ENCODE data around the gene GBF1.
"Not testable (repeated sequence)": the region's sequence is repeated elsewhere in the genome, so short reads cannot be mapped to it uniquely, and the experiment has no call there.

The GBF1 gene, protein sequence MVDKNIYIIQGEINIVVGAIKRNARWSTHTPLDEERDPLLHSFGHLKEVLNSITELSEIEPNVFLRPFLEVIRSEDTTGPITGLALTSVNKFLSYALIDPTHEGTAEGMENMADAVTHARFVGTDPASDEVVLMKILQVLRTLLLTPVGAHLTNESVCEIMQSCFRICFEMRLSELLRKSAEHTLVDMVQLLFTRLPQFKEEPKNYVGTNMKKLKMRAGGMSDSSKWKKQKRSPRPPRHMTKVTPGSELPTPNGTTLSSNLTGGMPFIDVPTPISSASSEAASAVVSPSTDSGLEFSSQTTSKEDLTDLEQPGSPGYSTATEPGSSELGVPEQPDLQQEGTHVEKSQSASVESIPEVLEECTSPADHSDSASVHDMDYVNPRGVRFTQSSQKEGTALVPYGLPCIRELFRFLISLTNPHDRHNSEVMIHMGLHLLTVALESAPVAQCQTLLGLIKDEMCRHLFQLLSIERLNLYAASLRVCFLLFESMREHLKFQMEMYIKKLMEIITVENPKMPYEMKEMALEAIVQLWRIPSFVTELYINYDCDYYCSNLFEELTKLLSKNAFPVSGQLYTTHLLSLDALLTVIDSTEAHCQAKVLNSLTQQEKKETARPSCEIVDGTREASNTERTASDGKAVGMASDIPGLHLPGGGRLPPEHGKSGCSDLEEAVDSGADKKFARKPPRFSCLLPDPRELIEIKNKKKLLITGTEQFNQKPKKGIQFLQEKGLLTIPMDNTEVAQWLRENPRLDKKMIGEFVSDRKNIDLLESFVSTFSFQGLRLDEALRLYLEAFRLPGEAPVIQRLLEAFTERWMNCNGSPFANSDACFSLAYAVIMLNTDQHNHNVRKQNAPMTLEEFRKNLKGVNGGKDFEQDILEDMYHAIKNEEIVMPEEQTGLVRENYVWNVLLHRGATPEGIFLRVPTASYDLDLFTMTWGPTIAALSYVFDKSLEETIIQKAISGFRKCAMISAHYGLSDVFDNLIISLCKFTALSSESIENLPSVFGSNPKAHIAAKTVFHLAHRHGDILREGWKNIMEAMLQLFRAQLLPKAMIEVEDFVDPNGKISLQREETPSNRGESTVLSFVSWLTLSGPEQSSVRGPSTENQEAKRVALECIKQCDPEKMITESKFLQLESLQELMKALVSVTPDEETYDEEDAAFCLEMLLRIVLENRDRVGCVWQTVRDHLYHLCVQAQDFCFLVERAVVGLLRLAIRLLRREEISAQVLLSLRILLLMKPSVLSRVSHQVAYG (N-terminal part only)

DNA sequence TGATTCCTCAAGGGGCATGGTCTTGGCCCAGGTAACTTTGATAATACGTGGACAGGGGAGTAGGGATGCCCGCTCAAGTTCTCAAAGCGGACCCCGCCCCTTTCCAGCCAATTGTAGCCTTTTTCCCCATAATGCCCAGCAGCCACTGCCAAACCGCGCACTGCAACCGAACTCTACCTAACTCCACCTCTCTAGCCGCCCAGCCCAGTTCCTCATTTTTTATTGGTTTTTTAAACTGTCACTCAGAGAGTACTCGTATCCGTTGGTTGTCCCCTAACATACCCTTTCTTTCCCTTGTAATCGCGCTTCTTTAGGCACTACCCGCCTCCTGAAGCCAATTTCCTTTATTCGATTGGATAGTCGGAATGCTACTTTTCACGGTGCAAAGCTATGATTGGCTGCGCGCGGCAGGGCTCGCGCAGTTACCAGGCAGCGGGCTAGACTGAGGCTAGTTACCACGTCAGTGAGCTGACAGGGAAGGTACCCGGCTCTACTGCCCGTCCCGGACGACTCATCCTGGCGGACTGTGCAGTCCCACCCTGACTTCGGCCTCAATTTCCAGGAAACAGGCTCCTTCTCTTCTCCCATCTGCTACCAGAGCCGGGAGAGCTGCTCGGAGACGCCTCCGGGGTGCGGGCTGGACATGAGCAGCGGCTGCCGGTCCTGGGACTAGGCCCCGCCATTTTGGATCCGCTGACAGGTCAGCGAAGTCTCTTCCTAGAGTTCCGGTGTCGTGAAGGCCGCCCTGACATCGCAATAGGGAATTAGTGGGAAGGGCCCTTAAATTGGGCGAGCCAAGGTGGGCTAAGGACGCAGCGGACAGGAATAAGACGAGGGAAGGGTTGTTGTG is at the start of gene GBF1:
GBF1 (plus strand) TSS at position 451 of the 850 bp plus-strand sequence. CDS start 13,407 bp downstream, outside the sequence.
- peak; percentile 88 for DNase-seq

DNA sequence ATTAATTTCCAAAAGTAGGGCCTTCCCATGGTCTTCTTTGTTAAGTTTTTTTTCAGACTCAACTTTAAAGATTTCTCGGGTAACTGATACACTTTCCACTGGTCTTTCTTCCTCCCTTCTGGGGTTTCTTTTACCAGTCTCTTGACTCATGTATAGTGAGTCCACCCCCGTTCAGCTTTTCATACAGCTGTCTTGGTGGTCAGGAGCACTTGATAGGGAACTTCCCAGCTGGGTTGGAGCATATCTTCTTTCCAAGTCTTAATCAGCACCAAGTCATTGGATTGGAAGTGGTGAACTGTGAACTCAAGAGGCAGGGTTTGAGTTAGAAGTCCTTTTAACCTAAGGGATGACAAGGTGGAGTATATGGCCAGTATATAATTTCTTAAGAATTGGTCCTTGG is 48.4 kb upstream of the GBF1 start:
- DNase-seq, result no peak

DNA sequence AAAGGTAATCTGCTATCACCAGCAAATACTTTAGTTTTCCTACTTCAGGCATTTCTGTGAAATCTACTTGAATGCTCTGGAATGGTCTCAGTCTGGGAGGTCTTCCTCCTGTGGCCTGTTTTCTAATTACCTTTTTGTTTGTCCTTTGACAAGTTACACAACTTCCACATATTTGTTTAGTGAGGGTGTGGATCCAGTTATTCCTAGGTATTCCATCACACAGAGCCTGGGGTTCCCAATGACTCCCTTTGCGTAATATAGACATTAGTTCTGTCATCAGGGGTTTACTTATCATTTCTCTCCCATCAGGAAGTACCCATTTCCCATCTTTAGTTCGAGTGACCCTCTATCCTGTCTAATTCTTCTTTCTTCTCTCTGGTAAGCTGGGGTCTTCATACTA is 47.3 kb upstream of the GBF1 start:
- no peak for DNase-seq

DNA sequence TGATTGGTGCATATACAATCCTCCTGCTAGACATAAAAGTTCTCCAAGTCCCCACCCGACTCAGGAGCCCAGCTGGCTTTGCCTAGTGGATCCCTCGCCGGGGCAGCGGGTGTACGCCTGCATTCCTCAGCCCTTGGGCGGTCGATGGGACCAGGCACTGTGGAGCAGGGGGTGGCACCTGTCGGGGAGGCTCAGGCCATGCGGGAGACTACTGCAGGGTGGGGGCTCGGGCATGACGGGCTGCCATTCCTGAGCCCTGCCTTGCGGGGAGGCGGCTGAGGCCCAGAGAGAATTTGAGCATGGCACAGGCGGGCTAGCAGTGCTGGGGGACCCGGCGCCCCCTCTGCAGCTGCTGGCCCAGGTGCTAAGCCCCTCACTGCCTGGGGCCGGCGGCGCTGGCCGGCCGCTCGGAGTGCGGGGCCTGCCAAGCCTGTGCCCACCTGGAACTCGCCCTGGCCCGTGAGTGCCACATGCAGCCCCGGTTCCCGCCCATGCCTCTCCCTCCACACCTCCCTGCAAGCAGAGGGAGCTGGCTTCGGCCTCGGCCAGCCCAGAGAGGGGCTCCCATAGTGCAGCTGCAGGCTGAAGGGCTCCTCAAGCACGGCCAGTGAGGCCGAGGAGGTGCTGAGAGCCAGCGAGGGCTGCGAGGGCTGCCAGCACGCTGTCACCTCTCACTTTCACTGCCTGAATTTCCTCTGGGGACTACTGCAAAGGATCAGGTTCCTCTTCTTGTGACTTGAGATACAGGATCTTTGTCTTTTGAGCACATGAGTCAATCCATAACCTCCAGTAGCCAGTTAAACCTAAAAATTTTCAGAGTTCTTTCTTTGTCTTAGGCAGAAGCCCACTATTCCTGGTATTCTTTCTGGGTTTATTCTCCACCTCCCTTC is 44.3 kb upstream of the GBF1 start:
- no peak for DNase-seq

DNA sequence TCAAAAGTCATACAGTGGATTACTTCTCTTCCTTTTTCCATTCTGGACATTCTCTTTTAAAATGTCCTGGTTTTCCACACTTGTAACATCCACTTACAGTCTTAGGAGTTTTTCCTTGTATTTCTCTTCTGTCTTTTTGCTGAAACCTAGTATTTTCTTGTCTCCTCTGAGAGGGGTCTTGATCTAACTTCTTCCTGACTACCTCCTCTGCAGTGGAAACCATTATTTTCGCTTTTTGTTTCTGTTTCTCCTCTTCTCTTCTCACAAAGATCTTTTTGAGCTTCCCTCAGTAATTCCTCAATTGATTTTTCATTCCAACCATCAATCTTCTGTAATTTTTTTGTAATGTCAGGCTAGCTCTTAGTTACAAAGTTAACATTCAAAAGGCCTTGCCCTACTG is 42.9 kb upstream of the GBF1 start:
- DNase-seq, result no peak

DNA sequence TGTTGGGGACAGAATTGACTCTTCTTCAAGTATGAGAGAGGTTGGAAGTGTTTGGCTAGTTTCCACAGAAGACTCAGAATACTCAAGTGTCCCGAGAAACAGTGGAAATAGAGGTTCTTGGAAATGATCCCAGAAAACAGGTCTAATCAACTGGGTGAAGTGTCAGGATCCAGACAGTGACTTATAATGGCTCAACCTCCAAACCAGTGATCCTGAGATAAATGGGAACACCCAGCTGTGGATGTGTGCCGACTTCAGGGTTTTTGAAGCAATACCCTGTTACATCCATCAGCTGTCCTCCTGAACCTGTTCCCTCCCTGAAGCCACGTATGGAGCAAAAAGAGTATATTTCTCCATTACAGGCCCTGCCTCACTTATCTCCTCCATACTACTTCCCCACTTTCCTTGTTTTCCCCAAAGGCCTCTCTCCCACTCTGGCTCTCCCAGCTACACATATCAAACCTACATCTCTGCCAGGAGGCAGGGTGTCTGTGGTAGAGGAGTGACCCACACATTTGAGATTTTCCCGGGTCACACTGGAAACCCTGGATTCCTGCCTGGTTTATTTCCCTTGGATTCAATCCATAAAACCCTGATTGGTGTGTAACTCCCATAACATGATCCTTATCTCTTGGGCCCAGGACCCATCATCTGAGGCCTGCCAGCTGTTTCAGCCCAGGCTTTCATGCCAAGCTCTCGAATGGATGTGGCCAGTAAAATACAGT is 36.9 kb upstream of the GBF1 start:
- DNase-seq, result no peak

DNA sequence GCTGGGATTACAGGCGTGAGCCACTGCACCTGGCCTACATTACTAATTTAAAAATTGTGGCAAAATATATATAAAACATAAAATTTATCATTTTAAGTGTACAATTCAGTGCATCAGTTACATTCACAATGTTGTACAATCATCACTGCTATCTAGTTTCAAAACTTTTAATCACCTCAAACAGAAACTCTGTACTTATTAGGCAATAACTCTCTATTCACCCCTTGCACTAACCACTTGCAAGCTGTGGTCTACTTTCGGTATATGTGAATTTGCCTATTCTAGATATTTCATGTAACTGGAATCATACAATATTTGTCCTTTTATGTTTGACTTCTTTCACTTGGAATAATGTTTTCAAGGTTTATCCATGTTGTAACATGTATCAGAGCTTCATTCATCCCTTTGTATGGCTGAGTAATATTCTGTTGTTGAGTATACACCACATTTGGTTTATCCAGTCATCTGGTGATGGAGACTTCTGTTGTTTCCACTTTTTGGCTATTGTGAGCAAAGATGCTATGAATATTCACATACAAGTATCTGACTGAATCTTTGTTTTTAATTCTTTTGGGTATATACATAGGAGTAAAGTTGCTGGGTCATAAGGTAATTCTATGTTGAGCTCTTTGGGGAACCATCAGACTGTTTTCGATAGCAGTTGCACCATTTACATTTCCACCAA is 33.6 kb upstream of the GBF1 start:
- DNase-seq, result no peak

DNA sequence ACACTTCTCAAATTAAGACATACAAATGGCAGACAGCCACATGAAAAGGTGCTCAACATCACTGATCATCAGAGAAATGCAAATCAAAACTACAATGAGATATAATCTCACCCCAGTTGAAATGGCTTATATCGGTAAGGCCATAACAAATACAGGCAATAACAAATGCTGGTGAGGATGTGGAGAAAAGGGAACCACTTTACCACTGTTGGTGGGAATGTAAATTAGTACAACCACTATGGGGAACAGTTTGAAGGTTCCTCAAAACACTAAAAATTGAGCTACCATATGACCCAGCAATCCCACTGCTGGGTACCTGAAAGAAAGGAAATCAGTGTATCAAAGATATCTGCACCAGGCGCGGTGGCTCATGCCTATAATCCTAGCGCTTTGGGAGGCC is 31.7 kb upstream of the GBF1 start:
- DNase-seq, result not testable (repeated sequence)

DNA sequence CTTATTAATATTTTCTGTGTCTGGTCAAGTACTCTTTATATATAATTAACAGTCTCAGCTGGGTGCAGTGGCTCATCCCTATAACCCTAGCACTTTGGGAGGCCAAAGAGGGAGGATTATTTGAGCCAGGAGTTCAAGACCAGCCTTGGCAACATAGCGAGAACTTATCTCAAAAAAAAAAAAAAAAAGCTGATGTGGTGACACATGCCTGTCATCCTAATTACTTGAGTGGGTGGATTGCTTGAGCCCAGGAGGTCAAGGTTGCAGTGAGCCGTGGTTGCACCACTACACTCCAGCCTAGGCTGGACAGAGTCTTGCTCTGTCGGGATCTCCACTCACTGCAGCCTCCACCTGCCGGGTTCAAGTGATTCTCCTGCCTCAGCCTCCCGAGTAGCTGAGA is 26.0 kb upstream of the GBF1 start:
- no peak for DNase-seq

DNA sequence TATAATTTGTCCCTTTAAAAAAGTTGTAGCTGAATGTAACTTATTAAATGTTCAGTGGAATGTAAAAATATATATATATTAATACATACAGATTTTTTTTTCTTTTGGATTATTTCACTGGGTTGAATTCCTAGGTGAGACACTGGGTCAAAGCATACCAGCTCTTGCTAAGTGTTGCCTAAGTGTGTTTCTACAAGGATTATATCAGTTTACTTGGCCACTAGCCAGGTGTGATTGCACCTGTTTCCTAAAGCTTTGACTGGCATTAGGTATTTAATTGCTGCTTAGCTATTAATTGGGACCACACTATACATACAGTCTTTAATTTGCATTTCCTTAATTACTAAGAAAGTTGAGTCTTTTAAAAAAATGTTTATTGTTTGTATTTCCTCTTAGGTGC is 24.7 kb upstream of the GBF1 start:
- no peak for DNase-seq

DNA sequence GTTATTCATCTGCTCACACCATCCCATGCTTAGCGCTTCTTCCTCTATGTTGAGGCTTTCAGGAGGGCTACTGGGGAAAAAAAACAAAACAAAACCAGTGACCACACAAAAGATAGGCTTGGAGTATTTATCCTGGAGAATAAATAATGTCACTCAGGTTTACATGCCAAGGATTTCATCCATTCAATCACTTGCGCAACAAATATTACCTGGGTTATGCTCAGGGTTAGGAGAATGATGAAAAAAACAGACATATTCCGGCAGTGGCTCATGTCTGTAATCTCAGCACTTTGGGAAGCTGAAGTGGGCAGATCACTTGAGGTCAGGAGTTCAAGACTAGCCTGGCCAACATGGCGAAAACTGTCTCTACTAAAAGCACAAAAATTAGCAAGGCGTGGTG is 22.5 kb upstream of the GBF1 start:
- no peak for DNase-seq

DNA sequence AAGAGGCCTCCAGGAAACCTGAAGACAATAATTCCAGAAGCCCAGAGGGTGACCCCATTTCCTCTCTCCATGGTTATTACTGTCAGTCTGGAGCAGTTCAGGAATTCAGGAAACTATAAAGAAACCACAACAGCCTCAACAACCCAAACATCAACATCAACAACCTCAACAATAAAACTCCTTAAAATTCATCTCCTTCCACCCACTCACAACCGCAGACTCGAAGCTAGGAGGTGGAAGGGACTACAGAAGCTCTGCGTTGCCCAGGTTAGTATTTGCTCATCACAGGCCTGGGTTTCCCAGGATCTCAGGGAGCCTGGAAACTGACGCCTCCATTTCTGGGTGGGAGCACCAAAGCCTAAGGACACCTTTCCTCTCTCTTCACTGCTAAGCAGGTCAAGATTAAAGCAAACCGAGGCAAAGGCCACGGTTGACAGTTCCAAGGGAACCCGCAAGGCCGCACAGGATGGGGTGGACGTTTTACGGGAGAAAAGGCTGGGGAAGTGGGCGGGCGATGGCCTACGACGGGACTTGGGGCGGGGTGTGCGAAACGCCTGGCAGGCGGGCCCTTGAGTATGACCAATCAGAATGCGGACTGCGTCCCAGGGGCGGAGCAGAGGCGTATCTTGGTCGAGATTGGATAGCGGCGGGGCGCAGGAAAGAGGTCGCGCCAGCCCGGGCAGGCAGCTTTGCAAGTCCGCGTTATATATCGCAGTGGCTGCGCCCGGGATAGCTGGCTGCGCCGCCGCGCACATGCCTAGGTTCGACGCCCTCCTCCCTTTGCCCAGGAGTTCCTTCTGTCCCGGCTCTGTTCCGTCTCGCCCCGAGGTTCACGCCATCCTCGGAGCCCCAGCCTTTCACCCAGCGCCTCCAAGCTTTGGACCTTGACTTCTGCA is 19.4 kb upstream of the GBF1 start, which contains the start of gene ELOVL3:
ELOVL3 (plus strand) TSS at position 654 of the 896 bp plus-strand sequence. CDS start 250 bp downstream, outside the sequence.
- peak; percentile 85 for DNase-seq

DNA sequence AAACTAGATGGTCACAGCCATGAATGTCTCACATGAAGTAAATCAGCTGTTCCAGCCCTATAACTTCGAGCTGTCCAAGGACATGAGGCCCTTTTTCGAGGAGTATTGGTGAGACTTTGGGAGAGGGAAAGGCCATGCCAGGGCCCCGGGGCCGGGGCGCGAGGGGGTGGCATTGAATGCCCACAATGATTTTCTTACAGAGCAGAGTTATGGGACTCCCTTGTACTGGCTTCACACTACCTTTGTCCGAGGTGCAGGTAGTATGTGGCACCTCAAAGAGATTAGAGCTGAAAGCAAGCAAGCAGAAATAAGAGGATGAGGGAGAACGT is 18.8 kb upstream of the GBF1 start:
- DNase-seq, result no peak

DNA sequence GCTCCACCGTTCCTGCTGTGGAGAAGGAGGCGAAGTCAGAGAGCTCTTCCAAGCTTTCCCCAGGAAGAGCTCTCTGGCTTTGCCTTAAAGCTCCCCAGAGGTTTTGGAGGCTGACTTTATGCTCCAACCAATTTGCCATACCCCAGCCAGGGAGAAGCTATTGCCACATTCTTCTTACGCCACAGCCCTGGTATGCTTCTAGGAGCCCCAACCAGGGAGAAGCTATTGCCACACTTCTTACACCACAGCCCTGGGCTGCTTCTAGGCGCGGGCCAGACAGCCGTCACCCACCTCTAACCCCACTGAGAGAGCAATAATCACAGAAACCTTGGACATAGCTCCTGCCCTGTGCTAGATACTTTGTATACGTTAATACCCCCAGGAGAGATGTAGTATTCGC is 18.3 kb upstream of the GBF1 start:
- DNase-seq, result no peak

DNA sequence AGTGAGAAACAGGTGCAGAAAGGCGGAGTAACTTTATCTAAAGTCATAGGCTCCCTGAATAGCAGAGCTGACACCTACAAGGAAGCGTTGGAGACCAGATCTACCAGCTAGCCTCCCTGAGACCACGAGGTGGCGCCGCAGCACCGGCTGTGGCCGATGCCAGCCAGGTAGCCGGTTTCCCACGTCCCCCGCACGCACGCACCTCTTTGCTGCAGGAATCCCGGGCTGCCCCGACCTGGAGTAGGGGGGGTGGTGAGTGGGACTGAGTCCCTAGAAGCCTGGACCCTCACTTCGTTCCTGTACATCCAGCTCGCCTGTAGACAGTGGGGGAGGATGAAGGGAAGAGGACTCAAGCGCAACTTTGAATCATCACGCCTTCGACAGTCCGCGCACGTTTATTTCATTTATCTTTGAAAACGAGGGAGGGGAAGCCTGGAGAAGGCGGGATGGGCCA is 15.5 kb upstream of the GBF1 start:
- peak; percentile 81 for DNase-seq

DNA sequence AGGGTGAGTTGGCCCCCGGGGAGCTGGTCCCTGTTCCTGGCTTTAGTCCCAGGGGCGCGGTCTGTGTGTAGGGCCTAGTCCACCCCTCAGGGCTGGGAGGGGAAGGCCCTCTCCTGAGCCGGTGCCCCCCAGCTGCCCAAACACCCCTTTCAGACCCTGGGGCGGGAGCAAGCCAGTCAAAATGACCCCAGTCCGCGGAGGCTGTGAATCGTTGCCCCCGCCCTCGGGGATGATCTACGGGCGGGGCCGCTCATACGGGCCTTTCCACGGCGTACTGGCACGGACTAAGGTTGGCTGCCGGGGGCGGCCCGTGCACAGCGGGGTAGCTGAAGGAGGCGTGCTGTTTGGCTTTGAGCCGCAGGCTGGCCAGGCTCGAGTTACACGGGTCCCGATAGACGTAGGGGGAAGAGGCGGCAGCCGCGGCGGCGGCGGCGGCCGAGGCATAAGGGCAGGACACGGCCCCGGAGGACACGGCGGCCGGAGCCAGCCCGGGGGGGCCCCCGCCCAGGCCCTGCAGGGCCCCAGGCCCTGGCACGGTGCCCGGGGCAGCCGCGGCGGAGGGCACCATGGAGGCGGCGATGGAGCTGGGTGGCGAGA is 15.0 kb upstream of the GBF1 start:
- peak; percentile 20 for DNase-seq

DNA sequence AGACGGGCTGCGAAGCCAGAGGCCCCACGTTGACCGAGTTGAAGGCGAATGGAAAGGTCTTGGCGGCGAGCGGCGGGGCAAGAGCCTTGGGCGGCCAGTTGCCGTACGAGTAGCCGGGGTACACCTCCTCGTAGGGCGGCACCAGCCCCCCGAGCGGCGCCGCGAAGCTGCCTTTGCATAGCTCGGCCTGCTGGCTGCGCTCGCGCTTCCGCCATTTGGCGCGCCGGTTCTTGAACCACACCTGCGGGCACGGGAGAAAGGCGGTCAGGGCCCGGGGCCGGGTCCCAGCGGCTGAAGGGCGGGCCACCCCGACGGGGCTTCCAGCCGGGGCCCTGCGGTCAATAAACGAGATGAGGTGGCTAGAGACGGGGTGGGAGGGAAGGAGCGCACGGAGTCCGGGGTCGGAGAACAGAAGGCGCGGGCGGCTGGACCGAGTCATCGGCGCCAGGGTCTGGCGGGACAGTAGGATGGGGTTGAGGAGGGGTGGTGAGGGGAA is 14.4 kb upstream of the GBF1 start:
- peak; percentile 28 for DNase-seq
